ENCODE results near the gene ZBTB4. TPM values are rescaled to one million over a fixed set of nuclear protein-coding genes. Genes with fewer than 3 reads are reported as not detected.

ZBTB4 gene, protein sequence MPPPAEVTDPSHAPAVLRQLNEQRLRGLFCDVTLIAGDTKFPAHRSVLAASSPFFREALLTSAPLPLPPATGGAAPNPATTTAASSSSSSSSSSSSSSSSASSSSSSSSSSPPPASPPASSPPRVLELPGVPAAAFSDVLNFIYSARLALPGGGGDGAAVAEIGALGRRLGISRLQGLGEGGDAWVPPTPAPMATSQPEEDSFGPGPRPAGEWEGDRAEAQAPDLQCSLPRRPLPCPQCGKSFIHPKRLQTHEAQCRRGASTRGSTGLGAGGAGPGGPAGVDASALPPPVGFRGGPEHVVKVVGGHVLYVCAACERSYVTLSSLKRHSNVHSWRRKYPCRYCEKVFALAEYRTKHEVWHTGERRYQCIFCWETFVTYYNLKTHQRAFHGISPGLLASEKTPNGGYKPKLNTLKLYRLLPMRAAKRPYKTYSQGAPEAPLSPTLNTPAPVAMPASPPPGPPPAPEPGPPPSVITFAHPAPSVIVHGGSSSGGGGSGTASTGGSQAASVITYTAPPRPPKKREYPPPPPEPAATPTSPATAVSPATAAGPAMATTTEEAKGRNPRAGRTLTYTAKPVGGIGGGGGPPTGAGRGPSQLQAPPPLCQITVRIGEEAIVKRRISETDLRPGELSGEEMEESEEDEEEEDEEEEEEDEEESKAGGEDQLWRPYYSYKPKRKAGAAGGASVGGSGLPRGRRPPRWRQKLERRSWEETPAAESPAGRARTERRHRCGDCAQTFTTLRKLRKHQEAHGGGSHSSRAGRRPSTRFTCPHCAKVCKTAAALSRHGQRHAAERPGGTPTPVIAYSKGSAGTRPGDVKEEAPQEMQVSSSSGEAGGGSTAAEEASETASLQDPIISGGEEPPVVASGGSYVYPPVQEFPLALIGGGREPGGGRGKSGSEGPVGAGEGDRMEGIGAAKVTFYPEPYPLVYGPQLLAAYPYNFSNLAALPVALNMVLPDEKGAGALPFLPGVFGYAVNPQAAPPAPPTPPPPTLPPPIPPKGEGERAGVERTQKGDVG
- total RNA-seq = 100 to 1,000 TPM in 1 of 4 donors, 10 to 100 TPM in 3; 22.7 to 116 (median 39.2) TPM

DNA sequence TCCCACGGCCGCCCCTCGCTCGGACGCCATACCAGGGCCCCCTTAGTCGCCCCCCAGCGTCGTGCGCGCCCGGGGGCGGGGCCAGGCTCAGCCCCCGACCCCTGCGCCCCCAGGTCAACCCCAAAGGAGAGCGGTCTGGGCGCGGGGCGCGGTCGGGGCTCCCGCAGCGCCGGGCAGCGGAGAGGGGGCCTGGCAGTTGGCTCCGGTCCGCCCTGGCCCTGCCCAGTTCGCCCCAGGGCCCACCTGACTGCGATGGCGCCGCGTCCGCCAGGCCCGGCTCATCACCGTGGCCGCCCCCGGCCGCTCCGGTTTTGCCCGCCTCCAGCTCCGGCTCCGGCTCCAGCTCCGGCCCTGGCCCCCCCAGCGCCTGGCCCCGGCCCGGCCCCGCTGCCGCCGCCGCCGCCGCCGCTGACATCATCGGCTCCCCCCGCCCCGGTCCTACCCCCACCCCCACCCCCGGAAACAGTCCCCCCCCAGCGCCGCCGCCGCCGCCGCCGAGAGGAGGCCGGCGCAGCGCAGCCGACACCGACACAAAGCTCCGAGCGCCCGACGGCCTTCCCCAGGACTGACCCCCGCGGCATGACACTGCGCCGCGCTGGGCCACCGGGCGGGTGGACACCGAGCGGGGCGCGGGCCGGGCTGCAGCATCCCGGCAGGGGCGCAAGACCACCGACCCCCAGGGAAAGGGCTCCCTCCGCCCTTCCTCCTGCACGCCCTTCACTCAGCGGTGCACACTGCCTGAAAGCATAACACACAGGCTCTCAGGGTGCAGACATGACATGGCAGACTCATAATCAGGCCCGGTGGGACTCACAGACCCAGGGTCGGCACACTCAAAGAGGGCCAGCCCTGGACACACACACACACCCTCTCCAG is at the start of gene ZBTB4:
TSS of gene ZBTB4 (minus strand) at position 419 of the 876 bp plus-strand sequence. CDS start 12,830 bp downstream, outside the sequence.
- no peaks in the 10 kb centered on the region for H3K36me3 ChIP-seq
- TF ChIP-seq, protein P1, sequence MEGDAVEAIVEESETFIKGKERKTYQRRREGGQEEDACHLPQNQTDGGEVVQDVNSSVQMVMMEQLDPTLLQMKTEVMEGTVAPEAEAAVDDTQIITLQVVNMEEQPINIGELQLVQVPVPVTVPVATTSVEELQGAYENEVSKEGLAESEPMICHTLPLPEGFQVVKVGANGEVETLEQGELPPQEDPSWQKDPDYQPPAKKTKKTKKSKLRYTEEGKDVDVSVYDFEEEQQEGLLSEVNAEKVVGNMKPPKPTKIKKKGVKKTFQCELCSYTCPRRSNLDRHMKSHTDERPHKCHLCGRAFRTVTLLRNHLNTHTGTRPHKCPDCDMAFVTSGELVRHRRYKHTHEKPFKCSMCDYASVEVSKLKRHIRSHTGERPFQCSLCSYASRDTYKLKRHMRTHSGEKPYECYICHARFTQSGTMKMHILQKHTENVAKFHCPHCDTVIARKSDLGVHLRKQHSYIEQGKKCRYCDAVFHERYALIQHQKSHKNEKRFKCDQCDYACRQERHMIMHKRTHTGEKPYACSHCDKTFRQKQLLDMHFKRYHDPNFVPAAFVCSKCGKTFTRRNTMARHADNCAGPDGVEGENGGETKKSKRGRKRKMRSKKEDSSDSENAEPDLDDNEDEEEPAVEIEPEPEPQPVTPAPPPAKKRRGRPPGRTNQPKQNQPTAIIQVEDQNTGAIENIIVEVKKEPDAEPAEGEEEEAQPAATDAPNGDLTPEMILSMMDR (IDR thresholded peaks at IDR 0.05) = no peak
- TF ChIP-seq POLR2A (IDR thresholded peaks at IDR 0.05) = peak; percentile 52 to 87
- peak; percentile 58 to 75 for DNase-seq

DNA sequence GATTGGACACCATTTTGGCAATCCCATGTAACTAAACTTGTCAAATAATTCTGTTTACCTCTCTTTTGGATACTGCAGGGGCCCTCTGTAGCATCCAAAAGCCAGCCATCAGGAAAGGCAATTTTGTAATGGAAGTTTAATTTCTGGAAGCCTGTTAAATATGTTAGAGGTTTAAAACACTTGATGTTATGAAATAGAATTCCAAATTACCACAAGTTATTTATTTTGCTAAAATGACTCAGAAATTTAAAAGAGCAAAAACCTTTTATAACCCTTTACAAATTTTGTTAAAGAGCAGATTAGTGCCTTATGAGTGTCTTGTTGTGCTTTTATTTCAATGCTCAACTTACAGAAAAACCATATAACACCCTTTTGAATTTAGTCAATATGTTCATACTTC is 49.4 kb upstream of the ZBTB4 start:
- TF ChIP-seq POLR2A (IDR thresholded peaks at IDR 0.05) = no peak
- TF ChIP-seq, protein P1 (IDR thresholded peaks at IDR 0.05) = no peak
- Histone ChIP-seq H3K27ac (no peak overlapping the region), H3K9me3 (peaks cover 0 to 5% of the 10 kb centered on the region in 2 donors), H3K4me1 (no peaks in the 10 kb centered on the region), H3K27me3 (no peaks in the 10 kb centered on the region), H3K36me3 (no peaks in the 10 kb centered on the region), H3K4me3 (no peak overlapping the region)
- DNase-seq = no peak
- intact Hi-C loops (cut with DNase I; ENCODE audit: low total_unique reads) = no loop called here

More for the DNA sequence above, at the start of gene ZBTB4:
- Histone ChIP-seq H3K27me3 (no peaks in the 10 kb centered on the region), H3K9me3 (no peaks in the 10 kb centered on the region), H3K4me1 (peaks cover 0 to 4% of the 10 kb centered on the region in 2 donors), H3K27ac (peak within 1 kb of the TSS; percentile 99 to 100), H3K4me3 (peak within 1 kb of the TSS; percentile 78 to 95)
- intact Hi-C loops (cut with DNase I; ENCODE audit: low total_unique reads) = loop anchor here (10.0 kb wide), 1 partner anchor 45 kb away; the partner anchor contains the start of genes FGF11 and TMEM102

DNA sequence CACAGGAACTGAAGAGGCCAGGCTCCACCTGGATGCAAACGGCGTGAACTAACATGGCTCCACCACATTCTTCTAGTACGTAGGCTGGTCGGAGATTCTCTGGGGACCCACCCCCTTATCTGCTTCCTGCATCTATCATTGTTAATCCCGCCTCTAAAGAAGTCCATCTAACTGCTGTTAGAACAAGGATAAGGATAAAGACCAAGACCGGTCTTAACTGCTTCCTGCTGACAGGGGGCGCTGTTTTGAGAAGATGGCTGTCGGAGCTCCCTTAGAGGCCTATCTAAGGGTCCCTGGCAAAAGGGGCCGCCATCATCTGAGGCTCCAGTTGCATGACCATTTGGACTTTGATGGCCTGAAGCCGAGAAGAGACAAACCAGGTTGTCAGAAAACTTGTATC is 43.6 kb upstream of the ZBTB4 start:
- Histone ChIP-seq H3K27me3 (no peaks in the 10 kb centered on the region), H3K4me1 (no peaks in the 10 kb centered on the region), H3K9me3 (no peaks in the 10 kb centered on the region), H3K27ac (no peak overlapping the region), H3K36me3 (no peaks in the 10 kb centered on the region), H3K4me3 (no peak overlapping the region)
- no peak for DNase-seq
- intact Hi-C loops (cut with DNase I; ENCODE audit: low total_unique reads) = no loop called here
- TF ChIP-seq POLR2A (IDR thresholded peaks at IDR 0.05) = no peak
- TF ChIP-seq, protein P1 (IDR thresholded peaks at IDR 0.05) = peak in 3 of 4 experiments; percentile 9 to 29 (median 27)

DNA sequence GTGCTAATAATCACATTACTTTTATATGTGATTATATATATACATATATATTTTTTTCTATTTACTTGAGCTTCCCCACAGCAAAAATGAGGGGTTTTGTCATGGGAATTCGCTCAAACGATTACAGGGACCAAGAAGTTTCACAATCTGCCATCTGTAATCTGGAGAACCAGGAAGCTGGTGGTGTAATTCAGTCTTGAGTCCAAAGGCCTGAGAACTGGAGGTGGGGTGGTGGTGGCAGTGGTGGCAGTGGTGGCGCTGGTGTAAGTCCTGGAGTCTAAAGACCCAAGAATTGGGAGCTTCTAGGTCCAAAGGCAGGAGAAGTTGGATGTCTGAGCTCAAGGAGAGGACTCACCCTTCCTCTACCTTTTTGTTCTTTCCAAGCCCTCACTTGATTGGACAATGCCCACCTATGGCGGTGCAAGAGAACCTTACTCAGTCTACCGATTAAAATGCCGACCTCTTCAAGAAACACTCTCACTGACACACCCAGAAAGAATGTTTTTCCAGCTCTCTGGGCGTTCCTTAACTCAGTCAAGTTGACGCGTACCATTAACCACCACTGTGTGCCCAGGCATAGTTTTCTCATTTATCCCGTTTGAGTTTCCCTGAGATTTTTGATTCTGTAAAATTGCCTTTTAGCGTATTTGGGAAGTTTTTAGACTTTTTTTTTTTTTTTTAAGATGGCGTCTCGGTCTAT is 36.6 kb upstream of the ZBTB4 start:
- H3K36me3 ChIP-seq = no peaks in the 10 kb centered on the region
- no peaks in the 10 kb centered on the region for H3K9me3 ChIP-seq
- DNase-seq = no peak
- H3K27ac ChIP-seq = no peak overlapping the region
- peaks cover 0 to 5% of the 10 kb centered on the region in 2 donors for H3K4me1 ChIP-seq
- H3K4me3 ChIP-seq = no peak overlapping the region
- no peak for TF ChIP-seq POLR2A (IDR thresholded peaks at IDR 0.05)
- TF ChIP-seq, protein P1 (IDR thresholded peaks at IDR 0.05) = no peak
- H3K27me3 ChIP-seq = no peaks in the 10 kb centered on the region
- intact Hi-C loops (cut with DNase I; ENCODE audit: low total_unique reads) = no loop called here

Data from uterus (tissue), 4 donors.